T-cell (primary cell): ENCODE measurements around the gene AKAIN1. TPM values are rescaled to one million over a fixed set of nuclear protein-coding genes. Genes with fewer than 3 reads are reported as not detected.
A peak's percentile ranks its signal among the peaks of the same experiment; 100 is the strongest.

Experiments used
- ATAC-seq, 4 experiments: fragments of 200-7000 bp in 3 of 4; fragments of 150-1000 bp in 1 of 4; cut with Tn5 transposase; replicated peaks in 1 of 4; 1 replicate in 3 of 4; 2 replicates in 1 of 4; pipeline ENCODE4 v1.10.0; 2021; ENCODE audit warnings: moderate library complexity in 3 of 4, mild to moderate bottlenecking in 2 of 4, moderate number of reproducible peaks in 1 of 4
- CTCF ChIA-PET, 2 donors: fragments of 300-600 bp; sonication (Branson Sonifier 250); formaldehyde crosslinking; loops; one replicate each; lab custom pipeline; 2022; ENCODE audit warnings: antibody characterized with exemption in 2 of 2; lab: Charles Lee
- POLR2A ChIA-PET, 2 donors: fragments of 300-600 bp; sonication (Branson Sonifier 250); formaldehyde crosslinking; loops; one replicate each; lab custom pipeline; 2022; ENCODE audit warnings: antibody characterized with exemption in 2 of 2; lab: Charles Lee
- DNase-seq, 35 experiments: peaks; one replicate each; pipeline versions ENCODE4 v3.0.0 to v3.0.0-alpha.2; 2013 to 2023
- H3K27ac ChIP-seq: one replicate; pipeline ENCODE4 v1.5.1; 2013; ENCODE audit warnings: low read length
- H3K27me3 ChIP-seq, 2 experiments: replicated peaks in 1 of 2; 1 replicate in 1 of 2; 2 replicates in 1 of 2; pipeline versions ENCODE4 v1.6.1 to v1.7.0; 2013; ENCODE audit warnings: low read length in 1 of 2, mixed read lengths in 1 of 2; ENCODE audit not compliant: control insufficient read depth in 2 of 2, insufficient read depth in 2 of 2; ENCODE audit errors: extremely low read depth in 1 of 2
- H3K36me3 ChIP-seq, 2 donors: 1 replicate in 1 of 2; 2 replicates in 1 of 2; pipeline versions ENCODE4 v1.6.1 to v1.7.0; 2013; ENCODE audit warnings: low read length in 1 of 2; ENCODE audit not compliant: control insufficient read depth in 2 of 2, insufficient read depth in 1 of 2; ENCODE audit errors: extremely low read depth in 1 of 2
- H3K4me1 ChIP-seq, 2 experiments: 1 replicate in 1 of 2; 2 replicates in 1 of 2; pipeline versions ENCODE4 v1.6.1 to v1.7.0; 2013; ENCODE audit warnings: low read length in 2 of 2, mixed read lengths in 1 of 2; ENCODE audit not compliant: insufficient read depth in 2 of 2, control insufficient read depth in 1 of 2; ENCODE audit errors: extremely low read depth in 1 of 2
- H3K4me3 ChIP-seq, 2 donors: 1 replicate in 1 of 2; 2 replicates in 1 of 2; pipeline versions ENCODE4 v1.5.1 to v1.7.0; 2013; ENCODE audit warnings: mild to moderate bottlenecking in 2 of 2, low read length in 1 of 2, moderate library complexity in 1 of 2; ENCODE audit not compliant: control insufficient read depth in 1 of 2; ENCODE audit errors: extremely low read depth in 1 of 2
- H3K9me3 ChIP-seq: 2 replicates; pipeline ENCODE4 v1.7.0; 2013
- H3K27ac Mint-ChIP-seq, 2 donors: one replicate each; pipeline ENCODE4 v1.8.0; 2020 to 2021; ENCODE audit warnings: mild to moderate bottlenecking in 2 of 2, mixed read lengths in 2 of 2
- H3K27me3 Mint-ChIP-seq, 2 donors: one replicate each; pipeline ENCODE4 v1.8.0; 2021 to 2022; ENCODE audit warnings: mixed read lengths in 2 of 2
- H3K36me3 Mint-ChIP-seq: one replicate; pipeline ENCODE4 v1.8.0; 2021; ENCODE audit warnings: mixed read lengths
- H3K4me1 Mint-ChIP-seq, 3 donors: one replicate each; pipeline ENCODE4 v1.8.0; 2020 to 2022; ENCODE audit warnings: mixed read lengths in 3 of 3, mild to moderate bottlenecking in 1 of 3
- H3K4me3 Mint-ChIP-seq, 3 donors: one replicate each; pipeline ENCODE4 v1.8.0; 2020 to 2022; ENCODE audit warnings: mild to moderate bottlenecking in 3 of 3, mixed read lengths in 3 of 3, moderate library complexity in 3 of 3
- H3K9me3 Mint-ChIP-seq, 3 donors: one replicate each; pipeline ENCODE4 v1.8.0; 2020 to 2022; ENCODE audit warnings: mixed read lengths in 3 of 3
- WGBS: methylation state at CpG from one replicate; pipeline ENCODE4 v1.1.5; 2013; ENCODE audit warnings: missing lambda C conversion rate; ENCODE audit not compliant: insufficient coverage; 5-methylcytosine and 5-hydroxymethylcytosine counted together
- total RNA-seq, 35 experiments: library from RNA in 6 of 35; stranded (reverse) in 6 of 35; fragments of 120-200 nt in 1 of 35; gene quantifications; one replicate each; pipeline versions ENCODE4 v1.2.1 to v1.2.4 and lab custom pipeline; 2013 to 2026

The AKAIN1 gene
- total RNA-seq, 5 donors from 2014 or later (not counting 1 experiment from before 2014, with no cell fraction given): not detected

DNA sequence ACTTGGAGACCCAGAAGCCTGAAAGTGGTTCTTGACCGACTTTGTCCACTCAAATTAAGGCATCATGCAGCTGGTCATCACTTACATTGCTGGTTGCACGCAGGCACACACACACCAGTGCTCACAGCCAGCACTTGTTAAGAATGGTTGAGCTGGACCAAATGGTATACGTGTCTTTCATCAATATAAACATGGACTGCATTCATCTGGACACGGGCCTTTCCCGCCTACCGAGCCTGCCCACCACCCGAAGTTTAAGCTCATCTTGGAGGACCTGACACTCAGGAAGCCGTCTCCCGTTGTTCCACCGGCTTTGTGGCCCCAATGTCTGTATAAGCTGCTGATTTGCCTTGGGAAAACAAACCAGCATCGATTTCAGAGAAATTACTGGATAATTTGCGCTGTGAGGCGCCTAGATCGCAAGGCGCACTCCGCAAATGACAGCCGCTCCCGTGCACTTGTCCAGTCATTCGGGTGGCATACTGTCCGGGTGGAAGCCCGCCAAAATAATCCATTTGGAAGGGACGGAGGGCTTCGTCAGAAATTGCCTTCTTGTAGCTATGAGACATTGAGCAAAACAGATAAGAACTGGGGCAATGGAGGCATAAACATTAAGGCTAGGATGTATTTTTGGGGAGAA is 40.1 kb upstream of the AKAIN1 start:
- no peaks in the 10 kb centered on the region for H3K9me3 ChIP-seq
- DNase-seq (peak in 10 of 35 experiments; percentile 1 to 9 (median 4)), ATAC-seq (peak; percentile 9 to 28 (median 20))
- H3K9me3 Mint-ChIP-seq: no peaks in the 10 kb centered on the region
- H3K36me3 Mint-ChIP-seq: peaks cover 22% of the 10 kb centered on the region
- H3K27ac ChIP-seq: peak overlapping the region; percentile 96
- H3K27ac Mint-ChIP-seq: peak overlapping the region; percentile 97 to 98
- peaks cover 21 to 28% of the 10 kb centered on the region in 2 experiments for H3K4me1 ChIP-seq
- peaks cover 0 to 8% of the 10 kb centered on the region in 2 experiments for H3K27me3 ChIP-seq
- peak overlapping the region; percentile 95 for H3K4me3 Mint-ChIP-seq
- H3K4me3 ChIP-seq: peak overlapping the region; percentile 95 to 99
- H3K27me3 Mint-ChIP-seq: peaks cover 0 to 12% of the 10 kb centered on the region in 2 donors
- H3K4me1 Mint-ChIP-seq: peaks cover 49 to 60% (median 51%) of the 10 kb centered on the region in 3 donors
- H3K36me3 ChIP-seq: peaks cover 0 to 3% of the 10 kb centered on the region in 2 donors
- ChIA-PET POLR2A (interaction anchor here (0.5 to 2.5 kb wide), 6 partner anchors 9 to 286 kb away, joined by 3 to 64 read pairs (median 6); partner anchors contain the start of gene ZBTB14 (in 1 of the 2)), CTCF (interaction anchor here (0.5 to 3.3 kb wide), 5 partner anchors 13 to 1131 kb away, joined by 3 to 38 read pairs (median 5); partner anchors contain the start of gene ZBTB14 (in 2 of the 2))
- WGBS: 5% methylated on average over 23 of the region's 23 CpGs

- H3K36me3 ChIP-seq: no peaks in the 10 kb centered on the region
- Mint-ChIP-seq H3K4me3 (no peak overlapping the region), H3K27me3 (peaks cover 0 to 13% of the 10 kb centered on the region in 2 donors), H3K36me3 (no peaks in the 10 kb centered on the region), H3K9me3 (no peaks in the 10 kb centered on the region), H3K4me1 (peaks cover 17 to 23% (median 20%) of the 10 kb centered on the region in 3 donors), H3K27ac (peak overlapping the region; percentile 25 to 45)
- H3K27me3 ChIP-seq: no peaks in the 10 kb centered on the region
- 0% methylated on average over 1 of the region's 3 CpGs for WGBS
- H3K27ac ChIP-seq: no peak overlapping the region
- H3K4me3 ChIP-seq: no peak overlapping the region
- DNase-seq: no peak
- no peaks in the 10 kb centered on the region for H3K4me1 ChIP-seq
- POLR2A ChIA-PET: interaction anchor here in 1 of 2 donors (0.6 kb wide), 1 partner anchor 700 kb away, joined by 3 read pairs; no protein-coding TSS in a partner anchor
- no peaks in the 10 kb centered on the region for H3K9me3 ChIP-seq
- CTCF ChIA-PET: interaction anchor here (0.5 to 1.0 kb wide), 2 partner anchors 10 to 21 kb away, joined by 3 read pairs; no protein-coding TSS in a partner anchor
- ATAC-seq: peak in 3 of 4 experiments; percentile 34 to 93 (median 56)
Observed at GRCh38 chr18:5214583-5215351, 17.7 kb upstream of the AKAIN1 start.

DNA sequence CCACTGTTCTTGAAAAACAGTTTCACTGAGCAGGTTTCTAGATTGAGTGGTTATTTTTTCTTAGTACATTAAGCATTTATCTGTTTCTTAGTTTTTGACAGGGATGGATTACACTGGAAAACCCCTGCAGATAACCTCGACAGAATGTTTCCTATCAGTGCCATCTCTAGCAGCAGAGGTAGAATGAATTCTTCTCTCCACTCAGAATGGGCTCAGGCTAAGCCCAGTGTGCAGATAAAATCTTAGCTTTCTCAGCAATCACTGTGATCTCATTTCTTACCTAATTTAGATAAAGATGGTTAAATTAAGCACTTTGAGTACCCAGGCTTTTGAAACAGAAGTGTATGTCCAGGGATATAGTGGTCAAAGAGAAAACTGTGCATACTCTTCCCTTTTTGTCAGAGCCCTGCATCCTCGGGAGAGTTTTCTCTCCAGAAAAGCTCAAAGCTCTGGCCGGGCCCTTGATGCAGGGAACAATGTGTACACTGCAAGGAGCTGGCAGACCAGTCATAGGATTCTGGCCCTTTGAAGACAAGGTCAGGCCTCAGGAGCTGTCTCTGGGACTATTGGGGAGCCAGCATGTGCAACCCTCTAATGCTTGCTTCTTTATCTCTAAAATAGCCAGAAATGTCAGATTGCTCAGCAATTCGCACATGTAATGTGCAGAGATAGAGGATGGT is 10.6 kb upstream of the AKAIN1 start:
- Histone ChIP-seq H3K27me3 (no peaks in the 10 kb centered on the region), H3K27ac (no peak overlapping the region), H3K9me3 (no peaks in the 10 kb centered on the region), H3K4me3 (no peak overlapping the region), H3K4me1 (no peaks in the 10 kb centered on the region), H3K36me3 (no peaks in the 10 kb centered on the region)
- Mint-ChIP-seq H3K27ac (no peak overlapping the region), H3K4me1 (peaks cover 6 to 17% (median 16%) of the 10 kb centered on the region in 3 donors), H3K27me3 (peaks cover 0 to 1% of the 10 kb centered on the region in 2 donors), H3K4me3 (no peak overlapping the region), H3K9me3 (no peaks in the 10 kb centered on the region), H3K36me3 (no peaks in the 10 kb centered on the region)
- ATAC-seq (no peak), DNase-seq (no peak)
- CTCF ChIA-PET: no interaction called here
- POLR2A ChIA-PET: no interaction called here
- 67% methylated on average over 3 of the region's 4 CpGs for WGBS

- H3K4me1 Mint-ChIP-seq: peaks cover 11 to 18% (median 16%) of the 10 kb centered on the region in 3 donors
- peaks cover 4 to 15% of the 10 kb centered on the region in 2 experiments for H3K4me1 ChIP-seq
- no peaks in the 10 kb centered on the region for H3K36me3 ChIP-seq
- CTCF ChIA-PET: no interaction called here
- peaks cover 56 to 63% of the 10 kb centered on the region in 2 donors for H3K27me3 Mint-ChIP-seq
- peaks cover 0 to 4% (median 0%) of the 10 kb centered on the region in 3 donors for H3K9me3 Mint-ChIP-seq
- ATAC-seq (no peak), DNase-seq (no peak)
- H3K27ac ChIP-seq: no peak overlapping the region
- H3K4me3 Mint-ChIP-seq: peak overlapping the region in 1 of 3 donors; percentile 30
- H3K36me3 Mint-ChIP-seq: no peaks in the 10 kb centered on the region
- no peak overlapping the region for H3K27ac Mint-ChIP-seq
- no peaks in the 10 kb centered on the region for H3K9me3 ChIP-seq
- no peak overlapping the region for H3K4me3 ChIP-seq
- POLR2A ChIA-PET: no interaction called here
- peaks cover 24% of the 10 kb centered on the region in 2 experiments for H3K27me3 ChIP-seq
- 80% methylated on average over 1 of the region's 3 CpGs for WGBS
Observed at GRCh38 chr18:5198311-5198710, 1.3 kb upstream of the AKAIN1 start.

DNA sequence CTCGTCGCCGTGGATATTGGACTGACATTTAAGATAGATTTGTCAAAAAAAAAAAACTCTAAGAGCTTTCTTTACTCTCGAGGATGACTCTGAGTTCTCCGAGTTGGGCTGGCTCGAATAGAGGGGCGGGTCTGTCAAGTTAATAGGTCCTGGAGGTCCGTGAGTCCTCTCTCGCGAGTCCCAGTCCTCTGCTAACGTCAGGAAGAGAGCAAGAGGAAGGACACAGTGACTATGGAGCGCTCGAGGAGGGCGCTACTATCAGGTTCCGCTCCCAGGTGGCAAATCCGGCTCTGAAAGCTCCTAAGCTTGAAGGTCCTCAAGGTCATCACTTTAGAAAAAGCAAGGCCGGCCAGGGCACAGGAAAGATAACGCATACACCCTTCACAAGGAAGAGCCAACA is 404 bp upstream of the AKAIN1 start:
- POLR2A ChIA-PET: no interaction called here
- Histone ChIP-seq H3K4me3 (peak overlapping the region in 1 of 2 donors; percentile 72), H3K27ac (no peak overlapping the region), H3K9me3 (no peaks in the 10 kb centered on the region), H3K36me3 (no peaks in the 10 kb centered on the region), H3K27me3 (peaks cover 24% of the 10 kb centered on the region in 2 experiments), H3K4me1 (peaks cover 4 to 15% of the 10 kb centered on the region in 2 experiments)
- Mint-ChIP-seq H3K4me1 (peaks cover 11 to 18% (median 16%) of the 10 kb centered on the region in 3 donors), H3K36me3 (no peaks in the 10 kb centered on the region), H3K27ac (no peak overlapping the region), H3K27me3 (peaks cover 56 to 64% of the 10 kb centered on the region in 2 donors), H3K9me3 (peaks cover 0 to 4% (median 0%) of the 10 kb centered on the region in 3 donors), H3K4me3 (peak overlapping the region in 2 of 3 donors; percentile 60 to 69)
- ATAC-seq (no peak), DNase-seq (no peak)
- WGBS: 9% methylated on average over 16 of the region's 18 CpGs
- CTCF ChIA-PET: no interaction called here
